Mucosa of rectum (tissue), 2 donors: ENCODE measurements around the gene MAN1C1.

Experiments
- H3K27ac ChIP-seq, 2 donors: one replicate each; pipeline ENCODE4 v1.7.0; 2013; ENCODE audit warnings: inconsistent platforms in 2 of 2, low read depth in 2 of 2, low read length in 2 of 2
- H3K27me3 ChIP-seq, 2 donors: one replicate each; pipeline ENCODE4 v1.7.0; 2013; ENCODE audit warnings: low read length in 2 of 2; ENCODE audit not compliant: control insufficient read depth in 2 of 2, insufficient read depth in 2 of 2
- H3K36me3 ChIP-seq, 2 donors: one replicate each; pipeline ENCODE4 v1.7.0; 2013; ENCODE audit warnings: low read length in 2 of 2; ENCODE audit not compliant: control insufficient read depth in 2 of 2, insufficient read depth in 2 of 2
- H3K4me1 ChIP-seq, 2 donors: one replicate each; pipeline ENCODE4 v1.7.0; 2013; ENCODE audit warnings: low read length in 2 of 2, mild to moderate bottlenecking in 1 of 2; ENCODE audit not compliant: control insufficient read depth in 2 of 2, insufficient read depth in 2 of 2
- H3K4me3 ChIP-seq, 2 donors: one replicate each; pipeline ENCODE4 v1.7.0; 2013; ENCODE audit warnings: low read length in 2 of 2
- H3K9ac ChIP-seq, 2 donors: one replicate each; pipeline ENCODE4 v1.7.0; 2013; ENCODE audit warnings: low read length in 2 of 2, low read depth in 1 of 2, mild to moderate bottlenecking in 1 of 2
- H3K9me3 ChIP-seq, 2 donors: one replicate each; pipeline ENCODE4 v1.7.0; 2013; ENCODE audit warnings: low read length in 2 of 2; ENCODE audit not compliant: control insufficient read depth in 2 of 2
- donor health status: healthy.
- donor health status: Normal muscosa, but diverticular disease.

The MAN1C1 gene

GRCh38 chr1:25821630-25822091 lies 205.1 kb downstream of the MAN1C1 start:
- Histone ChIP-seq H3K9me3 (no peaks in the 10 kb centered on the region), H3K27me3 (no peaks in the 10 kb centered on the region), H3K4me1 (peaks cover 28 to 31% of the 10 kb centered on the region in 2 donors), H3K4me3 (peak overlapping the region in 1 of 2 donors; percentile 89), H3K36me3 (peaks cover 6 to 12% of the 10 kb centered on the region in 2 donors), H3K27ac (no peak overlapping the region), H3K9ac (peak overlapping the region in 1 of 2 donors; percentile 94)

DNA sequence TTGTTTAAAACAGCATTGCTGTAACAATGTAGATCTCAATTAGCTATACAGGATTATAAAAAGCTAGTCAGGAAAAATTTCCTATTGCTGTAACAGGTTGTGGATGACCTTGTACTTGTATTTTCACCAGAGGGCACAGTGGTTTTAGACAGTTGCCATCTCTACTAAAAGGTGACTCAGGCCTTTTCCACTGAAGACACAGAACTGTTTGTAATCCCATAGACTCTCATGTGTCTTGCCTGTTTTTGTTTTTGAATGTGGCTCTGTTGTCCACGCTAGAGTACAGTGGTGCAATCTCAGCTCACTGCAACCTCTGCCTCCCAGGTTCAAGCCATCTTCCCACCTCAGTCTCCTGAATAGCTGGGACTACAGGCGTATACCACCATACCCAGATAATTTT lies 209.0 kb downstream of the MAN1C1 start:
- Histone ChIP-seq H3K27ac (no peak overlapping the region), H3K9me3 (no peaks in the 10 kb centered on the region), H3K4me1 (peaks cover 8 to 12% of the 10 kb centered on the region in 2 donors), H3K9ac (no peak overlapping the region), H3K4me3 (no peak overlapping the region), H3K36me3 (peaks cover 35 to 37% of the 10 kb centered on the region in 2 donors), H3K27me3 (no peaks in the 10 kb centered on the region)

DNA sequence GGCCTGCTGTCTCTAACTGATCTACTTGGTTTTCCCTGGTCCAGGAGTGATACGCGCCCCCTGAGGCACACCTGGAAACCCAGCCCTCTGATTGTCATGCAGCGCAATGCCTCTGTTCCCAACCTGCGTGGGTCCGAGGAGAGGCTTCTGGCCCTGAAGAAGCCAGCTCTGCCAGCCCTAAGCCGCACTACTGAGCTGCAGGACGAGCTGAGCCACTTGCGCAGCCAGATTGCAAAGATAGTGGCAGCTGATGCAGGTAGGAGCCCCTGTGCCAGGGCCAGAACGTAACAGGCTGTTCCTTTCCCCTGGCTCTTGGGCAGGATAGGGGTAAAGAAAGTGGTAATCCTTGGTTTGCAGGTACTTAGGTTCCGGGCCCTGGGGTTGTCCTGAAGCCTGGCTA lies 210.0 kb downstream of the MAN1C1 start:
- H3K9me3 ChIP-seq = no peaks in the 10 kb centered on the region
- no peak overlapping the region for H3K4me3 ChIP-seq
- peaks cover 45 to 46% of the 10 kb centered on the region in 2 donors for H3K36me3 ChIP-seq
- H3K4me1 ChIP-seq = peaks cover under 1 to 4% of the 10 kb centered on the region in 2 donors
- H3K27ac ChIP-seq = no peak overlapping the region
- no peaks in the 10 kb centered on the region for H3K27me3 ChIP-seq
- no peak overlapping the region for H3K9ac ChIP-seq

DNA sequence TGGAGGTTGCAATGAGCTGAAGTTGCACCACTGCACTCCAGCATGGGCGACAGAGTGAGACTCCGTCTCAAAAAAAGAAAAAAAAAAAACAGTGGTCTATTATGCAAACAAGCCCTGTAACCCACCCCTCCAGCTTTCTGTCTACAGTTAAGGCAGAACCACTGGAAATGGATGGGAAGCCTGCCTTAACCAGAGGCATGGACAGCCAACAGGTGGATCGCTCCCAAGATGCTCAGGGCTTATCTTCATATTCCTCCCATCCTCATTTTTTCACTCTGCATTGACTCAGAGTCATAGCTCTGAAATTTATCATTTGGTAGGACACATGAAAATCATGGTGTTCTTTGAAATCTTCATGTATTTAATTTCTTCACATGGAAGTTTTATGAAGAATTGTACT lies 211.9 kb downstream of the MAN1C1 start:
- H3K9ac ChIP-seq = no peak overlapping the region
- no peak overlapping the region for H3K4me3 ChIP-seq
- no peaks in the 10 kb centered on the region for H3K9me3 ChIP-seq
- peaks cover 59 to 62% of the 10 kb centered on the region in 2 donors for H3K36me3 ChIP-seq
- no peak overlapping the region for H3K27ac ChIP-seq
- H3K27me3 ChIP-seq = no peaks in the 10 kb centered on the region
- no peaks in the 10 kb centered on the region for H3K4me1 ChIP-seq

DNA sequence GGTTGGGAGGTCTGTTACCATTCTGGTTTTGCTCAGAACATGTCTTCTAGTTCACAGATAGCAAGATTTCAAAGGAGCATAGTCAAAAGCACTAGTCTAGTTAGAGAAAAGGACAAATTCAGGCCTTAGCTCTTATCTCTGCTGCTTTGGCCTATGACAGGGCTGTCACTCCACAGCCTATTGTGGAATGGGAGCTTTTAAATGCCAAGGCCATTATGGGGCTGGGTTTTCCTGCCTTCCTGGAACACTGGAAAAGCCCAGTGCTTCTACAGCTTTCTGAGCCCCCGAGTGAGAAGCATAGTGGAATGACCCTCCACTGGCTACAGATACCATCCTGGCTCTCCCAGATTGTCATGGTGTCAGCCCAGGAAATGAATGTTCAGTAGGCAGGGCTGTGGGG lies 212.5 kb downstream of the MAN1C1 start:
- Histone ChIP-seq H3K4me3 (no peak overlapping the region), H3K9me3 (no peaks in the 10 kb centered on the region), H3K27ac (no peak overlapping the region), H3K9ac (no peak overlapping the region), H3K4me1 (no peaks in the 10 kb centered on the region), H3K27me3 (no peaks in the 10 kb centered on the region), H3K36me3 (peaks cover 59 to 65% of the 10 kb centered on the region in 2 donors)

DNA sequence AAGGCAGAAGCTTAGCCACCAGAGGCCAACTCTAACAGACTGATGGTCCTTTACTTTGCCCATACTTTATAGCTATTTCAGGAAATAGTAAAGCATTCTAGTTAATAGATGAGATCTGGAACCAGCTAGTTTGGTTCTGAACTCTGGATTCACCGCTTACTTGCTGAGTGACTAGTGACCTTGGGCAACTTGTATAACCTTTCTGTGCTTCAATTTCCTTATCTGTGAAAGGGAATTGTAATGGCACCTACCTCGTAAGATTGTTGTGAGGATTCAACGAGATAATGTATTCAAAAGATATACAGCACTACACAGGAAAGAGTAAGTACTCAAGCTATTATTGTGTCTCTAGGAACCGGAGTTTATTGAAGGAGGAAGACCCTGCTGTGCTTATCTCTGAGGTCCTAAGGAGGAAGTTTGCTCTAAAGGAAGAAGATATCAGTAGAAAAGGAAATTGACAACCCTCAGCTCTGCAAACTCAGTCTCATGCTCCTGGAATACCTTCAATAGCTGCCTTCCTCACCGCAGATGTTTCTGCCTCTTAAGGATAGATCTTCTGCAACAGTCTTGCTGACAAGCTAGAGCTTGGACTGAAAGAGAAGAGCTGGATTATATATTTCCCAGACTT lies 215.1 kb downstream of the MAN1C1 start:
- peak overlapping the region in 1 of 2 donors; percentile 15 for H3K27ac ChIP-seq
- no peaks in the 10 kb centered on the region for H3K4me1 ChIP-seq
- no peak overlapping the region for H3K4me3 ChIP-seq
- H3K9ac ChIP-seq = no peak overlapping the region
- H3K36me3 ChIP-seq = peaks cover 52 to 53% of the 10 kb centered on the region in 2 donors
- H3K27me3 ChIP-seq = no peaks in the 10 kb centered on the region
- H3K9me3 ChIP-seq = no peaks in the 10 kb centered on the region

DNA sequence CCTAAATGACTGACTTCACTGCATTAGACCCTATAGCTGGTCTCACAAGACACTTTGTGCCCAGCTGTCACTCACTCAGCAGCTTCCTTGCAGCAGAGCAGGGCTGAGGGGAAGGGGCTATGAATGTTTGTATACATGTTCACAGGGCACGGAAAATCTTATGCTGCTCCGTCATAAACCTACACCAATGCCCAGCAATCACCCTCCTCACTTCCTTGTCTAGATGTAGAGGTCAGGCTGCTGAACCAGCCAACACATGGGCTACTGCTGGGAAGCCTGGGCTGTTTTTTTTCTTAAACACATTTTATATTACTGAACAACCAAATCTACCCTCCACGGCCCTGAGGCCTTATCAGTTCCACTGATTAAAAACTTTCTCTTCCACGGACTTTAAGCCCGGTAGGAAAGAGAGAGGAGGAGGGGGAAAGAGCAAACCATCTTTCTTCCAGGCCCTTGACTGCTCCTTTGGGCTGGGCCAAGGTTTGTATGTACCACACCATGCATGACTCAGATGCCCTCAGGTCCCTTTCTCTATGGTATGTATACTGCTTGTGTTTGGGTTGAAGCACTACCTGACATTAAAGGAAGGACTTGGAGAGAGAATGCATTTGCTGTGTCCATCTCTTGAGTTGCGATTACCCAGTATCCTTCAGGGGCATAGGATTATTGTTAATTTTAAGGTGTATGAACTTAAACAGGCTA lies 215.9 kb downstream of the MAN1C1 start:
- no peaks in the 10 kb centered on the region for H3K4me1 ChIP-seq
- H3K27ac ChIP-seq = peak overlapping the region in 1 of 2 donors; percentile 1
- H3K27me3 ChIP-seq = no peaks in the 10 kb centered on the region
- no peak overlapping the region for H3K4me3 ChIP-seq
- H3K9me3 ChIP-seq = no peaks in the 10 kb centered on the region
- no peak overlapping the region for H3K9ac ChIP-seq
- peaks cover 50% of the 10 kb centered on the region in 2 donors for H3K36me3 ChIP-seq

GRCh38 chr1:25833158-25833557 lies 216.6 kb downstream of the MAN1C1 start:
- Histone ChIP-seq H3K4me3 (no peak overlapping the region), H3K27me3 (no peaks in the 10 kb centered on the region), H3K27ac (no peak overlapping the region), H3K9me3 (no peaks in the 10 kb centered on the region), H3K4me1 (no peaks in the 10 kb centered on the region), H3K36me3 (peaks cover 45 to 46% of the 10 kb centered on the region in 2 donors), H3K9ac (no peak overlapping the region)
